PC-3 (cell line): ENCODE measurements around the gene RABGAP1L.

Source experiments
- EZH2 ChIP-seq: fragments of 300-600 bp; sonication (generic); IDR thresholded peaks from one replicate; pipeline ENCODE4 v1.6.1; 2017; ENCODE audit warnings: antibody characterized with exemption, mild to moderate bottlenecking, low read length; ENCODE audit not compliant: unreplicated experiment
- EZH2phosphoT487 ChIP-seq: fragments of 300-600 bp; sonication (generic); IDR thresholded peaks from 2 replicates; pipeline ENCODE4 v1.6.1; 2018; ENCODE audit warnings: mild to moderate bottlenecking, antibody characterized with exemption, low read length, borderline replicate concordance
- TF ChIP-seq, protein P1 (sequence below): fragments of 300-600 bp; sonication (generic); conservative IDR thresholded peaks from 2 replicates; pipeline ENCODE4 v1.5.1; 2017; ENCODE audit warnings: antibody characterized with exemption, low read depth, mild to moderate bottlenecking, low read length

DNA sequence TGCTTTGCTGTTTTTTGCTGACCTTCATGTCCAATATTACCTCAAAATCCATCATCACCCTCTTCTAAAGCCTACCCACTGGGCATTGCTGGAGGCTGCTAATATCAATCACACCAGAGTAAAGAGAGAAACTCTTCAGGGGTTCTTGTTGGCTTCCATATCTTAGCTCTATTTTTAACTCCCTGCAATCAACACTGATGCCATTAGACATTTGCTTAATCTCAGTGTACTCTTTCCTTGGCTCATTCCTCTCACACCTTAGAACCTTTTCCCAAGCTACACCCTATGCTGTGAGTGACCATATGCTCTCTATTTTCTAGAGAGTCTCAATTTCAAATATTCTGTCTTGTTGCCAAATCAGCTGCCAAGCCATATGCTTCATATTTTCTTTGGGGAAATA lies 40.6 kb upstream of the RABGAP1L start:
- TF ChIP-seq, protein P1, sequence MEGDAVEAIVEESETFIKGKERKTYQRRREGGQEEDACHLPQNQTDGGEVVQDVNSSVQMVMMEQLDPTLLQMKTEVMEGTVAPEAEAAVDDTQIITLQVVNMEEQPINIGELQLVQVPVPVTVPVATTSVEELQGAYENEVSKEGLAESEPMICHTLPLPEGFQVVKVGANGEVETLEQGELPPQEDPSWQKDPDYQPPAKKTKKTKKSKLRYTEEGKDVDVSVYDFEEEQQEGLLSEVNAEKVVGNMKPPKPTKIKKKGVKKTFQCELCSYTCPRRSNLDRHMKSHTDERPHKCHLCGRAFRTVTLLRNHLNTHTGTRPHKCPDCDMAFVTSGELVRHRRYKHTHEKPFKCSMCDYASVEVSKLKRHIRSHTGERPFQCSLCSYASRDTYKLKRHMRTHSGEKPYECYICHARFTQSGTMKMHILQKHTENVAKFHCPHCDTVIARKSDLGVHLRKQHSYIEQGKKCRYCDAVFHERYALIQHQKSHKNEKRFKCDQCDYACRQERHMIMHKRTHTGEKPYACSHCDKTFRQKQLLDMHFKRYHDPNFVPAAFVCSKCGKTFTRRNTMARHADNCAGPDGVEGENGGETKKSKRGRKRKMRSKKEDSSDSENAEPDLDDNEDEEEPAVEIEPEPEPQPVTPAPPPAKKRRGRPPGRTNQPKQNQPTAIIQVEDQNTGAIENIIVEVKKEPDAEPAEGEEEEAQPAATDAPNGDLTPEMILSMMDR: no peak
- no peak for TF ChIP-seq EZH2phosphoT487
- no peak for TF ChIP-seq EZH2
